Measurements from ENCODE around the gene SMOC2.
"Not testable (repeated sequence)": the region's sequence is repeated elsewhere in the genome, so short reads cannot be mapped to it uniquely, and the experiment has no call there.

SMOC2 gene

GRCh38 chr6:168607272-168608112, 166.5 kb downstream of the SMOC2 start:
- DNase-seq: no peak

GRCh38 chr6:168608113-168608400, 167.1 kb downstream of the SMOC2 start:
- no peak for DNase-seq

GRCh38 chr6:168609026-168609685, 168.2 kb downstream of the SMOC2 start:
- DNase-seq: no peak

- no peak for DNase-seq
These were observed 169.0 kb downstream of the SMOC2 start for GRCh38 chr6:168609914-168610490.

GRCh38 chr6:168610966-168611365, 170.0 kb downstream of the SMOC2 start:
- DNase-seq: not testable (repeated sequence)

GRCh38 chr6:168611691-168612090, 170.7 kb downstream of the SMOC2 start:
- DNase-seq: no peak

- no peak for DNase-seq
These were observed 171.6 kb downstream of the SMOC2 start for GRCh38 chr6:168612586-168612985.

GRCh38 chr6:168615837-168616236, 174.9 kb downstream of the SMOC2 start:
- no peak for DNase-seq

GRCh38 chr6:168616816-168617765, 176.1 kb downstream of the SMOC2 start:
- DNase-seq: no peak

GRCh38 chr6:168618546-168619315, 177.7 kb downstream of the SMOC2 start:
- DNase-seq: no peak

GRCh38 chr6:168619560-168620314, 178.8 kb downstream of the SMOC2 start:
- no peak for DNase-seq

- no peak for DNase-seq
These were observed 179.6 kb downstream of the SMOC2 start for GRCh38 chr6:168620578-168620977.

- DNase-seq: no peak
These were observed 182.8 kb downstream of the SMOC2 start for GRCh38 chr6:168623736-168624135.

- no peak for DNase-seq
These were observed 183.6 kb downstream of the SMOC2 start for GRCh38 chr6:168624540-168624939.

- no peak for DNase-seq
These were observed 184.0 kb downstream of the SMOC2 start for GRCh38 chr6:168624948-168625347.

GRCh38 chr6:168625602-168626001, 184.6 kb downstream of the SMOC2 start:
- DNase-seq: no peak

GRCh38 chr6:168626046-168626602, 185.1 kb downstream of the SMOC2 start:
- no peak for DNase-seq

- DNase-seq: no peak
These were observed 186.7 kb downstream of the SMOC2 start for GRCh38 chr6:168627506-168628175.

- DNase-seq: no peak
These were observed 187.2 kb downstream of the SMOC2 start for GRCh38 chr6:168628176-168628553.

- no peak for DNase-seq
These were observed 187.8 kb downstream of the SMOC2 start for GRCh38 chr6:168628732-168629245.
